Skeletal muscle tissue (tissue), 4 donors: ENCODE measurements around the gene ASPG. TPM values are rescaled to one million over a fixed set of nuclear protein-coding genes. Genes with fewer than 3 reads are reported as not detected.

Experiments used
- H3K27ac ChIP-seq: one replicate; pipeline ENCODE4 v1.7.0; 2013; ENCODE audit warnings: mild to moderate bottlenecking, low read depth, low read length, inconsistent platforms
- H3K27me3 ChIP-seq, 3 donors: one replicate each; pipeline ENCODE4 v1.7.0; 2013; ENCODE audit warnings: low read length in 3 of 3; ENCODE audit not compliant: control insufficient read depth in 3 of 3, insufficient read depth in 3 of 3
- H3K36me3 ChIP-seq, 3 donors: one replicate each; pipeline ENCODE4 v1.7.0; 2013; ENCODE audit warnings: low read length in 3 of 3; ENCODE audit not compliant: control insufficient read depth in 3 of 3, insufficient read depth in 3 of 3
- H3K4me1 ChIP-seq, 3 donors: one replicate each; pipeline ENCODE4 v1.7.0; 2013; ENCODE audit warnings: low read length in 3 of 3, mild to moderate bottlenecking in 3 of 3; ENCODE audit not compliant: control insufficient read depth in 3 of 3, insufficient read depth in 3 of 3
- H3K4me3 ChIP-seq, 3 donors: one replicate each; pipeline ENCODE4 v1.7.0; 2013; ENCODE audit warnings: low read length in 3 of 3
- H3K9ac ChIP-seq, 3 donors: one replicate each; pipeline ENCODE4 v1.7.0; 2013; ENCODE audit warnings: low read length in 3 of 3, mild to moderate bottlenecking in 3 of 3, moderate library complexity in 2 of 3, low read depth in 1 of 3
- H3K9me3 ChIP-seq, 3 donors: one replicate each; pipeline ENCODE4 v1.7.0; 2013; ENCODE audit warnings: low read length in 3 of 3; ENCODE audit not compliant: control insufficient read depth in 3 of 3
- total RNA-seq: library from RNA; depleted of rRNA; stranded (reverse); fragments of >200 nt; gene quantifications from one replicate; pipeline ENCODE4 v1.2.3, GENCODE V29; 2014
- donor health status: Osteomylitis.

Gene ASPG
- total RNA-seq, 1 donor from 2014 or later, result 0.52 TPM

DNA sequence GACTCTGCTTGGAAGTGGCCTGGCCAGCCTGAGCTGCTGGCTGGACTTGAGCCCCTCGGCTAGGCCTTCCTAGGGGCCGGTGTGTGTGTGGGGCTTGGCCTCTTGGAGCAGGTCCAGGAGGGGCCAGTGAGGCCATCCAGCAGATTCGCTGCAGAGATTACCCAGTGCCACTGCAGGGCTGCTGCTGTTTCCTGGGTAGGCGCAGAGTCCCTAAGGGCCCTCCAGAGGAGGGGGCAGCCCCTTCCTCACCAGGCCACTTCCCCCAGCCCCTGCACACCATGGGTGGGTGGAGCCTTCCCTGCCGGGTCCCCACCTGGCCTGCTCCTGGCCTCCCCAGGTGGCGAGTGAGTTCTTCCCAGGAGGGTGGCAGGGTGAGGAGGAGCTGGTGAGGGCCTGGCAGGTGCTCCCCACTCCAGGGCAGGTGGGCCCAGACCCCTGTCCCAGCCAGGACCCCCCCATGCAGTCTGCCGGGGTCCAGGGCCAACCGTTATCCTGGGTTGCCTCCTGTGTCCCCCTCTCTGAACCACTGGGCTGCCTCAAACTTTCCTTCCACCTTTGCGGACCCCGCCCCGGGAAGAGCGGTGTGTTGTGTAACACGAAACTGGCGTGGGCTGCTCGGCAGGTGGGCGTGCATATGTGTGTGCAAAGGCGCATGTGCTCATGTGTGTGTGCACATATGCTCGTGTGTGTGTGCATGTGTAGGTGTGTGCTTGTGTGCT lies 25.1 kb downstream of the ASPG start:
- H3K27me3 ChIP-seq, result peaks cover 7 to 46% (median 36%) of the 10 kb centered on the region in 3 donors
- no peak overlapping the region for H3K9ac ChIP-seq
- H3K27ac ChIP-seq, result no peak overlapping the region
- H3K4me3 ChIP-seq, result no peak overlapping the region
- H3K36me3 ChIP-seq, result no peaks in the 10 kb centered on the region
- no peaks in the 10 kb centered on the region for H3K9me3 ChIP-seq
- H3K4me1 ChIP-seq, result no peaks in the 10 kb centered on the region

DNA sequence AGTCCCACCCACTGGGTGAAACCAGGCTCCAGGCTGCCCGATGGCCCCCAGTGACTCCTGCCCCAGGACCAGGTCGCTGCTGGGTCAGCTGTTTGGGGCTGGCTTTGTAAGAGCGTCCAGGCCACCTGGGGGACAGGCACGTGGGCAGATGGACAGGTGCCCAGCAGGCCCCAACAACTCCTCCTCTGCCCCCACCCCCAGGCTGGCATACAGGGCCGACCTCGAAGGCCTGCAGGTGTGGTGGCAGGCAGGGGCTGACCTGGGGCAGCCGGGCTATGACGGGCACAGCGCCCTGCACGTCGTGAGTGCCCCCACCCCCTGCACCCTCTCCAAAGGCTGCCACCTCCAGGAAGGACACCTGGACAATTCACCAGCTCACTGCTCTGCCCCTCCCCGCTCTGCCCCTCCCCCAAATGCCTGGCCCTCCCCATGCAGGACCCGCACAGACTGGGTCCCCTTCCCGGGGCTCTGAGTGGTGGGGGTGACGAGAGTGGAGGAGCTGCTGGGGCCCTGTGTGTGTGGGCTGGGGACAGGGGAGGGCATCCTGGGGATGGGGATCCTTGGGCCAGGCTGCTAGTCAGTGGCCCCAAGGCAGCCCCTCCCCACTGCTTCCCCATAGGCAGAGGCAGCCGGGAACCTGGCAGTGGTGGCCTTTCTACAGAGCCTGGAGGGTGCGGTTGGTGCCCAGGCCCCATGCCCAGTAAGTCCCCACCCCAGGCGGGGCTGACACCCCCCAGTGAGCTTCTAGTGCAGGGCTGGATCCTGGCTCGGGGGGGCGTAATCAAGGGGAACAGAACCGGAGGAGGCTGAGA lies 26.0 kb downstream of the ASPG start:
- Histone ChIP-seq H3K4me1 (peaks cover 0 to 4% (median 0%) of the 10 kb centered on the region in 3 donors), H3K27ac (no peak overlapping the region), H3K9me3 (no peaks in the 10 kb centered on the region), H3K27me3 (peaks cover 15 to 50% (median 45%) of the 10 kb centered on the region in 3 donors), H3K9ac (no peak overlapping the region), H3K36me3 (no peaks in the 10 kb centered on the region), H3K4me3 (no peak overlapping the region)

DNA sequence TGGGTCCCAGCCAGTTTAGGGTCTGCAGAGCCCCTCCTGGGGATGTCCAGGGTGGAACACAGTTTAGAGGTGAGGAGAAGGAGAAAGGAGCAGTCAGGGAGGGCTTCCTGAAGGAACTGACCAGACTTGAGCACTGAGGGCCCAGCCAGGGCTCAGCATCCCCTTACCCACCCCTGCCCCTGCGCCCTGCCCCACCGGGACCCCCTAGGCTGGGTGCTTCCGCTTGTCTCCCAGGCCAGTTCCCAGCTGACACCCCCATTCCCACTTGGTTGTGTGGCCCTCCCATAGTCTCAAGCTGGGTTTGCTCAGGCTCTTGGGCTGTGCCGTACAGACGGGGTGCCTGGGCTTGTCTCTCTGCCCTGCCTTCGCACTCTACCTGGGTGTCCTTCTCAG lies 26.6 kb downstream of the ASPG start:
- peaks cover 15 to 56% (median 50%) of the 10 kb centered on the region in 3 donors for H3K27me3 ChIP-seq
- H3K9ac ChIP-seq, result no peak overlapping the region
- H3K4me1 ChIP-seq, result peaks cover 0 to 4% (median 0%) of the 10 kb centered on the region in 3 donors
- no peaks in the 10 kb centered on the region for H3K36me3 ChIP-seq
- no peaks in the 10 kb centered on the region for H3K9me3 ChIP-seq
- H3K4me3 ChIP-seq, result no peak overlapping the region
- H3K27ac ChIP-seq, result no peak overlapping the region

DNA sequence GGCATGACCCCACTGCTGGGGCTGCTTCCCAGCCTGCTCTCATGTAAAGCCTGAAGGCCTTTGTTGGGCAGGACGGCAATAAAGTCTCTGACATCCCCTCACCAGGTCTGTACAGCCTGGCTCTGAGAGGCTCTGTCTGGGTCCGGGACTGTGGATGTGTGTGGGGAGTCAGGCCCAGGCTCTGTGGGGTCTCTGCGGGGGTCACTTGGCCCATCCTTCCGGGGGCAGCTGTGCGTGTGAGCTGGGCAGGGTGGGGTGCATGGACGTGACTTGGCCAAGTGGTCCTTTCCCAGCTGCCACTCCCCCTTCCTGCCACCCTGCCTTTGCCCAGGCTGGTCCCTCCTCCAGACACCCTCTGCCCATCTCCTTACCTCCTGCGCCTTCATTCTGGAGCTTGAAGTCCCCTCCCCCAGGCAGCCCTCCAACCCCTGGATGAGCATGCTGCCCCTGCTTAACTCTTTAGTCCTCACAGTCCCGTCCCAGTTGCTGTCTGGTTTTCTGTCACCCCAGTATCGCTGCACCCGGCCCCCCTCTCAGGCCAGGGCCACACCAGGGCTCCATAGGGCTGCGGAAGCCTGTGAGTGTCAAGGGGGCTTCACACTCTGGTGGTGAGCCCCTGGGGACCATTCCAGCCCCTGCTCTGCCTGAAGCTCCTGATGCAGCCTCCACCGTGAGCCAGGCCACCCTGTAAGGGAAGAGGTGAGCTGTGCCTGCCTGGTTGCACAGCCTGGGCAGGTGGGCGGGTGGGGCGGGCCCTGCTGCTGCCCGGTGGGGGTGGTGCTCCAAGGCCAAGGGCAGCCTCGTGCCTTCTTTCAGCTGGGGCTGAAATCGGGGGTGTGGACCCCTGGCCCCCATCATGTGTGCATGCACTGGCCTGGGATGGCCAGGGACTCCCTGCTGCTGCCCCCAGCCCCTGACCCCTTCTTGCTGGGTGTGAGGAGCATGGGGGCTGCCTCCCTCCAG lies 27.4 kb downstream of the ASPG start:
- no peak overlapping the region for H3K27ac ChIP-seq

DNA sequence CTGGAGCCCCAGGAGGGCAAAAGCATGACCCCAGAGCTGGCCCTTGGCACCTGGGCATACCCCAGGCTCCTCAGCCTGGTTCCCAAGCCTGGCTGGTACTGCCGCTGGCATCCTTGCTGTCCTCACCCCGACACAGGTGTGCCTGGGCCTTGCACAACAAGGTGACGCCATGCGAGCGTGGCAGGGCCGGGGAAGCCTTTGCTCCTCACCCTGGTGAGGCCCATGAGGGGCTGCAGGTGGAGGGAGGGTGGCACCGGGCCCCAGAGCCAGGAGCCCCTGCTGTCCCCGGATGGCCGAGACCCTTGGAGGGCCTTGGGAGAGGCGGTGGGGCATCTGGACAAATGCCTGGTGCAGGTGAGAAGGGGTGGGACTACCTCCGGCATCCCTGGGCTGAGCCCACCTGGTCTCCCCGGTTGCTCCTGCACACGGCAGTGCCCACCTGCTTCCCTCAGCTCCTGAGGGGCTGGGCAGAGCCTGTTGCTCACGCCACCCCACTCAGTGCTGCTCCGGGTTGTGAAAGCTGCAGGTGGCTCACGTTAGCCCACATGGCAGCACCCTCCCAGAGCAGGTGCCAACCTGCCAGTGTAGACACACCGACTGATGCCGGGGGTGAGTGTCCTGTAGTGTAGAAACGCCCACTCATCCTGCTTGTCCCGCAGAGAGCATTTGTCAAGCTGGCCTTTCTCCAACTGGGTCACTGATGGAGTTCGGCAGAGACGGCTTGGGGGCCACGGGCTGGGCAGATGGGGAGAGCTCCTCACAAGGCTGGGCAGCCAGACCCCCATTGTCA lies 28.3 kb downstream of the ASPG start:
- Histone ChIP-seq H3K27ac (no peak overlapping the region), H3K4me3 (no peak overlapping the region), H3K27me3 (peaks cover 30 to 68% (median 67%) of the 10 kb centered on the region in 3 donors), H3K4me1 (peaks cover 0 to 4% (median 0%) of the 10 kb centered on the region in 3 donors), H3K36me3 (no peaks in the 10 kb centered on the region), H3K9me3 (no peaks in the 10 kb centered on the region), H3K9ac (no peak overlapping the region)

More for the DNA sequence above, 27.4 kb downstream of the ASPG start:
- H3K36me3 ChIP-seq, result no peaks in the 10 kb centered on the region
- H3K27me3 ChIP-seq, result peaks cover 20 to 59% (median 58%) of the 10 kb centered on the region in 3 donors
- H3K9me3 ChIP-seq, result no peaks in the 10 kb centered on the region
- H3K4me3 ChIP-seq, result no peak overlapping the region
- peaks cover 0 to 4% (median 0%) of the 10 kb centered on the region in 3 donors for H3K4me1 ChIP-seq
- H3K9ac ChIP-seq, result no peak overlapping the region

DNA sequence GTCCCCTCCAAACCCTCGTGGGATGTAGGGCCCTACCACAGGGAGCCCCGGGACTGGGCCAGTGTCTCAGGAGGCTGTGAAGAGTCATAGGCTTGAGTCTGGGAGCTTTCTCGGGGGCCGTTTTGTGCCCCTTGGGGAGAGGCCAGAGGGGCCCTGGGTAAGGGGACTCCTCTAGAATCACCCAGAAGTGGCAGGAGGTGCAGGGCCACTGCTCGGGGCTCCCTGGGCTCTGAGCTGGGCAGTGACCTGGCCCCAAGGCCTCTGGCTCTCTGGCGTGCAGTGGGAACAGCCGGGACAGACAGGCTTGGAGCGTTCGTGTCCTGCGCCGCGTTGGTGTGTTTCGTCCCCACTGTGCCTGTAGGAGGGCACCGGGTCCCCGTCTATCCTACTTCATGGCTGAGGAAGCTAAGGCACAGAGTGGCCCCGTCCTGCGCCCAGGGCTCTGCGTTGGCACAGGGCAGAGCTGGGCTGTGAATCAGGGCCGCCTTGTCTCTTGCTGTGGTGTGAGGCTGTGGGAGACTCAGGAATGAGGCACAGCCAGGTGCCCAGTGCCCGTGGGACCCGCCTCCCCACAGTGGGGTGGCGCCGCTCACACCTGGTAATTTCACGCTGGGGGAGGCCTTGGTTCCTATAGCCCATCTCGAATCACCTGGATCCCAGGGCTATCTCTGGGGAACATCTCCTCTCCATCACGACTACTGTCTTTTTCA lies 29.1 kb downstream of the ASPG start:
- H3K9ac ChIP-seq, result no peak overlapping the region
- no peak overlapping the region for H3K27ac ChIP-seq
- H3K27me3 ChIP-seq, result peaks cover 37 to 74% (median 72%) of the 10 kb centered on the region in 3 donors
- H3K4me3 ChIP-seq, result no peak overlapping the region
- H3K4me1 ChIP-seq, result peaks cover 0 to 4% (median 0%) of the 10 kb centered on the region in 3 donors
- H3K9me3 ChIP-seq, result no peaks in the 10 kb centered on the region
- no peaks in the 10 kb centered on the region for H3K36me3 ChIP-seq

DNA sequence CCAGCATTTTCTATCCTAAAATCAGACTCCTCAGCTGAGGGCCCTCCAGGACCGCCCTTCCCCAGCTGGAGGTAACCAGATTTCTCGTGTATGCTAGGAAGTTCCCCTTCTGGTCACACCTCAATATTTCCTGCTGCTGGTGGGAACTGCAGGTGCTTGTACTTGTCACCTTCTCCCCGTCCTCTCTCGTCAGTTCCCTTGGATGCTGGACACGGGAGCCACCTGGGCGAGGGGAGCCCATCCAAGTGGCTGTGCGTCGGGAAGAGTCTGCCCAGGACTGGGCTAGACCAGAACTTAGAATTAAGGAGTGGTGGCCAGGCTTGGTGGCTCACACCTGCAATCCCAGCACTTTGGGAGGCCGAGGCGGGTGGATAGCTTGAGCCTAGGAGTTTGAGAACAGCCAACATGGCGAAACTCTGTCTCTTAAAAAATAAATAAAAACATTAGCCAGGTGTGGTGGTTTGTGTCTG lies 29.7 kb downstream of the ASPG start:
- no peaks in the 10 kb centered on the region for H3K9me3 ChIP-seq
- H3K36me3 ChIP-seq, result no peaks in the 10 kb centered on the region
- no peak overlapping the region for H3K4me3 ChIP-seq
- H3K4me1 ChIP-seq, result peaks cover 0 to 4% (median 0%) of the 10 kb centered on the region in 3 donors
- H3K9ac ChIP-seq, result no peak overlapping the region
- no peak overlapping the region for H3K27ac ChIP-seq
- H3K27me3 ChIP-seq, result peaks cover 38 to 78% (median 78%) of the 10 kb centered on the region in 3 donors

DNA sequence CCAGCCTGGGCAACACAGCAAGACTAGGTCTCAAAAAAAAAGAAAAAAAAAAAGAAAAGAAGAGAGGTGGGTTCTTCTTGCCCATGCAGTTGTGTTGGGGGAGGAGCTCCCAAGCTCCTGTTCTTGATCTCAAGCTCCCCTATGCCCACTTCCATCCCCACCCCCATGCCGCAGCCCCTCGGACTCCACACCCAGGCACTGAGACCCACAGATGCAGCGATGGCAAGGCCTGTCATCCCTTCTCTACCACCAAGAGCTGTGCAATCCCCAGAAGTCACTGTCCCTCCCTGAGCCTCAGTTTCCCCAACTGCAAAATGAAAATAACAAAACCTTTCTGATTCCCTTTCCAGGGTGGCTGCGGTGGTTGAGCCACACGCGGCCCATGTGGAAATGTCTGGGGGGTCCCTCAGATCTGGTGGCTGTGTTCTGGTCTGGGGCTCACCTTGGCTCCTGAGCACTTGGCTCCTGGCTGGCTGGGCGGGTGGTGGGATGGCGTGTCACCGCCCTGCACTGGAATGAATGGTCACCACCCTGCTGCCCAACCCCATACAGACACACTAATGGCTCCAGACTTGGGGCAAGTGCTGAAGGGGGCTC lies 30.3 kb downstream of the ASPG start:
- H3K4me3 ChIP-seq, result no peak overlapping the region
- no peak overlapping the region for H3K27ac ChIP-seq
- H3K9me3 ChIP-seq, result no peaks in the 10 kb centered on the region
- H3K9ac ChIP-seq, result no peak overlapping the region
- peaks cover 38 to 80% (median 74%) of the 10 kb centered on the region in 3 donors for H3K27me3 ChIP-seq
- H3K36me3 ChIP-seq, result no peaks in the 10 kb centered on the region
- H3K4me1 ChIP-seq, result peaks cover 0 to 4% (median 0%) of the 10 kb centered on the region in 3 donors
